ENCODE data around the gene OAT.

Gene OAT

GRCh38 chr10:124380256-124380995 lies 38.3 kb downstream of the OAT start:
- H3K4me3 ChIP-seq (ENCODE audit: control insufficient read depth, low read depth, low read length): no peak overlapping the region
- TF ChIP-seq, protein P1, sequence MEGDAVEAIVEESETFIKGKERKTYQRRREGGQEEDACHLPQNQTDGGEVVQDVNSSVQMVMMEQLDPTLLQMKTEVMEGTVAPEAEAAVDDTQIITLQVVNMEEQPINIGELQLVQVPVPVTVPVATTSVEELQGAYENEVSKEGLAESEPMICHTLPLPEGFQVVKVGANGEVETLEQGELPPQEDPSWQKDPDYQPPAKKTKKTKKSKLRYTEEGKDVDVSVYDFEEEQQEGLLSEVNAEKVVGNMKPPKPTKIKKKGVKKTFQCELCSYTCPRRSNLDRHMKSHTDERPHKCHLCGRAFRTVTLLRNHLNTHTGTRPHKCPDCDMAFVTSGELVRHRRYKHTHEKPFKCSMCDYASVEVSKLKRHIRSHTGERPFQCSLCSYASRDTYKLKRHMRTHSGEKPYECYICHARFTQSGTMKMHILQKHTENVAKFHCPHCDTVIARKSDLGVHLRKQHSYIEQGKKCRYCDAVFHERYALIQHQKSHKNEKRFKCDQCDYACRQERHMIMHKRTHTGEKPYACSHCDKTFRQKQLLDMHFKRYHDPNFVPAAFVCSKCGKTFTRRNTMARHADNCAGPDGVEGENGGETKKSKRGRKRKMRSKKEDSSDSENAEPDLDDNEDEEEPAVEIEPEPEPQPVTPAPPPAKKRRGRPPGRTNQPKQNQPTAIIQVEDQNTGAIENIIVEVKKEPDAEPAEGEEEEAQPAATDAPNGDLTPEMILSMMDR (conservative IDR thresholded peaks at IDR 0.05; ENCODE audit: control insufficient read depth, insufficient read depth, low read depth, low read length): no peak
- DNase-seq (ENCODE audit: low read depth): no peak

- no peak overlapping the region for H3K4me3 ChIP-seq (ENCODE audit: control insufficient read depth, low read depth, low read length)
- DNase-seq (ENCODE audit: low read depth): no peak
- TF ChIP-seq, protein P1 (conservative IDR thresholded peaks at IDR 0.05; ENCODE audit: control insufficient read depth, insufficient read depth, low read depth, low read length): no peak
Observed at GRCh38 chr10:124379609-124380193, 39.0 kb downstream of the OAT start.

GRCh38 chr10:124378881-124379471 lies 39.7 kb downstream of the OAT start:
- DNase-seq (ENCODE audit: low read depth): no peak
- H3K4me3 ChIP-seq (ENCODE audit: control insufficient read depth, low read depth, low read length): no peak overlapping the region
- TF ChIP-seq, protein P1 (conservative IDR thresholded peaks at IDR 0.05; ENCODE audit: control insufficient read depth, insufficient read depth, low read depth, low read length): no peak

- DNase-seq (ENCODE audit: low read depth): no peak
- TF ChIP-seq, protein P1 (conservative IDR thresholded peaks at IDR 0.05; ENCODE audit: control insufficient read depth, insufficient read depth, low read depth, low read length): no peak
- H3K4me3 ChIP-seq (ENCODE audit: control insufficient read depth, low read depth, low read length): no peak overlapping the region
Observed at GRCh38 chr10:124378271-124378670, 40.5 kb downstream of the OAT start.

- no peak for DNase-seq (ENCODE audit: low read depth)
- H3K4me3 ChIP-seq (ENCODE audit: control insufficient read depth, low read depth, low read length): no peak overlapping the region
- TF ChIP-seq, protein P1 (conservative IDR thresholded peaks at IDR 0.05; ENCODE audit: control insufficient read depth, insufficient read depth, low read depth, low read length): no peak
Observed at GRCh38 chr10:124377101-124377500, 41.6 kb downstream of the OAT start.

GRCh38 chr10:124376411-124376810 lies 42.3 kb downstream of the OAT start:
- no peak for DNase-seq (ENCODE audit: low read depth)
- H3K4me3 ChIP-seq (ENCODE audit: control insufficient read depth, low read depth, low read length): no peak overlapping the region
- TF ChIP-seq, protein P1 (conservative IDR thresholded peaks at IDR 0.05; ENCODE audit: control insufficient read depth, insufficient read depth, low read depth, low read length): no peak

All from fibroblast of mammary gland (primary cell).